Erythroblast (primary cell): Measurements from ENCODE around the gene WIPF1.

ENCODE experiments used
- DNase-seq, 2 experiments: peaks; one replicate each; lab custom pipeline; 2025; lab: John Stamatoyannopoulos, UW
- GATA1 ChIP-seq: IDR thresholded peaks from 2 replicates; pipeline ENCODE4 v1.6.1; 2011; ENCODE audit warnings: low read depth, mild to moderate bottlenecking, control low read depth, low read length, moderate library complexity
- POLR2A ChIP-seq: IDR thresholded peaks from 2 replicates; pipeline ENCODE4 v1.6.1; 2011; ENCODE audit warnings: mild to moderate bottlenecking, low read length

The WIPF1 gene

DNA sequence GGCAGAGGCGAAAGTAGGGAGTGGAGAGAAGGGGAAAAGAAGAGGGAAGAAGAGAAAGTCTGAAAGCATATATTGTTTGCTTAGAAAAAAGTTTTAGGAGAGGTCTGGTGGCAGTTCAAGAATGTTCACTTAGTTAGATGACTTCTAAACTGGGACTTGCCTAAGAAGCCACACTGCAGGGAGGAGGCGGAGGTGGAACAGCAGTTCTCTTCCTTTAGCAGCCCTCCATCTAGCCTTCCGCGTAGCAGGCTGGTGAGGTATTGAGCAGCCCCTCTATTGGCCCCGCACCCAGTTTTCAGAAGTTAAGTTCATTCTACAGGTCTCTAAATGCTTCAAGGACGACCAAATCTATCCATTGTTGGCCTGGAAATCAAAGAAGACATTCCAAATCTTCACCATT is 31.9 kb upstream of the WIPF1 start:
- DNase-seq, result no peak
- TF ChIP-seq POLR2A (no peak), GATA1 (no peak)

DNA sequence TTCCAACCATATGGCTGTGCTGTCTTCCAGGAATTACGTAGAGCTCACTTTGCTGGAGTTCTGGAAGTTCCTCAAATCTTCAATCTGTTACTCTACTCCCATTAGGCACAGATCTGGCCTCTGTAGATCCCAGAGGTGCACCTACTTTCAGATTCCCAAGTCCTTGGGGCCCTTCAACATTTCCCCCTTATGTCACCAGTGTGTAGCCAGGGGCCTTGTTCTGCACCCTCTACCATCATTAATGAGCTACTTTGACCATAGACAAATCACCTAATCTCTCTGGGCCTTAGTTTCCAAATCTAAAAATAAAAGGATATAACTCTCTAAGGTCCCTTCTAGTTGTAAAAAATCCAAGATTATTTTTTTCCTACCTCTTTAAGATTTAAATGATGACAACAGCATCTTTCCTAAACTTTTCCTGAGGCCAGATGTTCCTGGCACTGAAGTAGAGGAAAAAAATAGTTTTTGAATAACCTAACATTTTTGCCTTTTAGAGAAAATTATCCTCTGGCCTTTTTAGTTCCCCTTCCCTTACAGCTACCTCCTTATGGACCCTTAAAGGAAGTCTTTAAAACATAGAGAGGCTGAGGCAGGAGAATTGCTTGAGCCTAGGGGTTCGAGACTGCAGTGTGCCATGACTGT is 31.0 kb upstream of the WIPF1 start:
- no peak for TF ChIP-seq POLR2A
- no peak for TF ChIP-seq GATA1
- DNase-seq, result no peak

DNA sequence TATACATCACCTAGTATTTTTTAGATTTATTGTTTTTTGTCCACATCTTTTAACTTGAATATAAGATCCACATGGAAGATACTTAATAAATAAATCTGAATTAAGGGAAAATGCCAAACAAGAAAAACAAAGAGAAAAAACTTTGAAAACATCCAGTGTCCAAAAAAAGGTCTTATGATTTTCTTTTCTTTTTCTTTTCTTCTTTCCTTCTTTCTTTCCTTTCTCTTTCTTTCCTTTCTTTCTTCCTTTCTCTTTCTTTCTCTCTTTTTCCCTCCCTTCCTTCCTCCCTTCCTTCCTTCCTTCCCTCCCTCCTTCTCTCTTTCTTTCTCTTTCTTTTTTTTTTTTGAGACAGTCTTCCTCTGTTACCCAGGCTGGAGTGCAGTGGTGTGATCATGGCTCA is 29.6 kb upstream of the WIPF1 start:
- no peak for TF ChIP-seq POLR2A
- no peak for TF ChIP-seq GATA1

DNA sequence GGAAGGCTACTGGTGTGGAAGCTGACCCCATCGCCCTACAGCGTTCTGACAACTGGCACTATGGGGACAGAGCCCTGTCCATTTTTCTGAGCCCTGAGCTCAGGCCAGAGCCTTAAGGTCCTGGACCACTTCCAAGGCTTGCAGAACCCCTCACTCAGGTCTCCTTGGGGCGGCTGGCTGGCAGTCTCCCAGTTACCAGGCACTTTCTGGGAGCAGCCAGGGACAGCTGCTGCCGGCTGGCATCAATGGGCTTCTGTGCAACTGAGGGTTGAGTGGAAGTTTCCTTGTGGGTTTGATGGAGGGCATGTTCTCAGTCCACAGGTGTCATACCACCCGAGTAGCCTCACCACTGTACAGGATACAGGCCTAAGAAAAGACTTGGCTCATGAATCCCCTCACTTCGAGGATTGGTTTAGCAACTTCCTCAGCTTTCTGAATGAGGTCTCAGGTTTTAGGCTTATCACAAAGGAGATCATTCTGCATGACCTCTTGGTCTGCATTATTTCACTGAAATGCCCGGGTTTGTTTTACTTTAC is 27.4 kb upstream of the WIPF1 start:
- DNase-seq, result no peak
- no peak for TF ChIP-seq POLR2A
- no peak for TF ChIP-seq GATA1

More for the DNA sequence above, 29.6 kb upstream of the WIPF1 start:
- DNase-seq, result no peak

DNA sequence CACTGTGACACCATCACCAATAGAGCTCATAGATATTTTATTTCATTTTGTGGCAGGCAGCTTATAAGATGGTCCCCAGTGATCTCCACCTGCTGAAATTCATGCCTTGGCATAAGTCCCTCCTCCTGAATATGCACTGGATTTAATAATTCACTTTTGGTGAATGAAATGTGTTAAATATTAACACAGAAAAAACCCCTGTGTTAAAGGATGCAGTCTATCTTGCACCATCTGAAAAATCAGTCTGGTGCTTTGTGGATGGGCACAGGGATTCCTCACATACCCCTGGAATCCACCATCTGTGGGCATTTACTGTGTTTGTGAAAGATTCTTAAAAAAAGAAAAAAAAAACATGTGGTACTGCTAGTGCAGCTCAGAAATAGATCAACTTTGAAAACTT is 26.1 kb upstream of the WIPF1 start:
- TF ChIP-seq GATA1, result no peak
- no peak for TF ChIP-seq POLR2A
- DNase-seq, result no peak

DNA sequence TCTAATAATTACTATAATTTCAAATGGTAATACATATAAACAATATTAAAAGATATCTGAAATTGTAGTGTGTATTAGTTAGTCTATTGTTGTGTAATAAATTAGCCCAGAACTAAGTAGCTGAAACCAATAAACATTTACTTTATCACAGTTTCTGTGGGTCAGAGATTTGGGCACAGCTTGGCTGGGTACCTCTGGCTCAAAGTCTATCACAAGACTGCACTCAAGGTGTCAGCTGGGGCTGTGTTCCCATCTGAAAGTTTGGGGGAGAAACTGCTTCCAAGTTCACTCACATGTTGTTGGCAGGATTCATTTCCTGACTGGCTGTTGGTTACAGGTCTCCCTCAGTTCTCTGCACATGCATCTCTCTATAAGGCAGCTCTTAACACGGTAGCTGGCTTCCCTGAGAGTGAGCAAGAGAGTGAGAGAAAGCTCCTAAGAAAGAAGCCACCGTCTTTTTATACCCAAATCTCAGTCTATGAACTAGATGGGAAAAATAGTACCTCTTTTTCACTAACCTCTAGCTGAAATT is 25.6 kb upstream of the WIPF1 start:
- no peak for DNase-seq
- TF ChIP-seq GATA1 (no peak), POLR2A (no peak)

DNA sequence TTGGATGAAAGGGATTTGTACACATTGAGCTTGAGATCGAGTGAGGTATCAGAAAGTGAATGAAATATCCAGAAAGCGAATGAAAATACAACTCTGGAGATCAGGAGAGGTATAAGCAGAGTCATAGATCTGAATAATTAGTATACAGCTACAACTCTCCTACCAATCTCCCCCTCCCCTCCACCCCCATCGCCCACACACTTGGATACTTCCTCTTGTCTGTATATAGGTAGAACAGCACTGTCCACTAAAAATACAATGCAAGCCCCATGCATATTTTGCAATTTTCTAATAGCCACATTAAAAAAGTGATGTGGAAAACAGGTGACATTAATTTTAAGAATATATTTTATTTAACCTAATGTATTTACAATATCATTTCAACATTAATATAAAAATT is 23.7 kb upstream of the WIPF1 start:
- TF ChIP-seq GATA1 (no peak), POLR2A (no peak)

GRCh38 chr2:174618179-174618578 is 20.6 kb upstream of the WIPF1 start:
- no peak for TF ChIP-seq GATA1
- no peak for TF ChIP-seq POLR2A
- DNase-seq, result no peak

More for the DNA sequence above, 23.7 kb upstream of the WIPF1 start:
- no peak for DNase-seq

DNA sequence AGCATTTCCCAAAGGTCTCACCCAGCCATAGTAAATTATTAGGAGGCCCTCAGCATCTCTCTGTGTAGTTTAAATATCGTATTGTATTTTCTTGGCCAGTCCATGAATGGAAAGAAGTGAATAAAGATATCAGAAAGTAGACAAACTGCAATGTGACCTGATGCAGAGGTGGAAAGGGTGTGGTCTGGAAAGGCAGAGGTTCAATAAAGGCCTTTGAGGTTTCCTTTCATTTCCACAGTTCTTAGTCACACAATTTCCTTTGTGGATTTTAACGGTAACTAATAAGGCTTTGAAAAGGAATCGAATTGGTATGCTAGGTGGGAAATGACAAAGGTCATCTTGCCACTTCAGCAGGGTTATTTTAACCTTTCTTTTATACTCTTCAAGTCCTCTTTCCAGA is 20.1 kb upstream of the WIPF1 start:
- no peak for DNase-seq
- no peak for TF ChIP-seq POLR2A

DNA sequence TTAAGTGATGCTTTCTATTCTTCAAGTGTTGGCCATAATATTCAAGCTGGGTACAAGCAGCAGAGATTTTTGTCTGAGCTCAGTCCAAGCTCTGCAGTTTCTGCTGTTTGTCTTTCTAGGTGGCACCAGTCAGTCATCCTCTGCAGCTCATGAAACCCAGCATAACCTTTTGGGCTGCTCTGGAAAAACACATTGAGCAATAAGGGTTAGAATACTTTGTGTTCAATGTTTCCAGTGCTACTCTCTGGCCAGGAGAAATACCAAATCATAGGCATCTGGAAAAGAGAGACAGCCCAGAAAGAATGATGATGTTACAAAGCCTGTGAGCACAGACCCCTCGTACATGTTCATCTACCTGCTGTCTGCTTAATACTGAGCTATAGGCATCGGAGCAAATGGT is 19.5 kb upstream of the WIPF1 start:
- no peak for DNase-seq
- TF ChIP-seq POLR2A (no peak), GATA1 (no peak)

DNA sequence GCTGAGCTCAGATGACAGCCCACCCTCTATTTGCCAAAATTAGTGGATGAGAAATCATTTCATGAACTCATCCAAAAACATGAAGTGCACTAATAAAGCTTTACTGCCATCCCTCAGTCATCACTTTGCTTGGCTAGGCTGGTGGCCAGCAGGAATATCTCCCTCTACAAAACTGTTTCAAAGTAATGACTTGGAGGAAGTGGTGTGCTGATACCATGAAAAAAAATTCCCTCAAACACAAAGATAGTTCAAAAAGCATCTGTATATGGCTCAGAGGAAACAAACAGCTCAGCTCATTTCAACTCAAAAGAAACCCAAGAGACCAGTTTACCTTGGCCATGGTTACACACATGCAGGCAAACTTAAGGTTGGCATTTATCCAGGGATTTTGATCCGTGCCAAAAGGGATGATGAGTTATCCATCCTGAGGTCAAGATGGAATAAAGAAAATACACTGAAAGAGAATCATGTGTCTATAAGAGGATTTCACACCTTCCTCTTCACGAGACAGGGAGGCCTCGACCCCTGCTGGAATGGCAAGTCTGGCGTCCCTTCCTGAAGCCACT is 18.4 kb upstream of the WIPF1 start:
- DNase-seq, result no peak
- no peak for TF ChIP-seq GATA1
- TF ChIP-seq POLR2A, result no peak

DNA sequence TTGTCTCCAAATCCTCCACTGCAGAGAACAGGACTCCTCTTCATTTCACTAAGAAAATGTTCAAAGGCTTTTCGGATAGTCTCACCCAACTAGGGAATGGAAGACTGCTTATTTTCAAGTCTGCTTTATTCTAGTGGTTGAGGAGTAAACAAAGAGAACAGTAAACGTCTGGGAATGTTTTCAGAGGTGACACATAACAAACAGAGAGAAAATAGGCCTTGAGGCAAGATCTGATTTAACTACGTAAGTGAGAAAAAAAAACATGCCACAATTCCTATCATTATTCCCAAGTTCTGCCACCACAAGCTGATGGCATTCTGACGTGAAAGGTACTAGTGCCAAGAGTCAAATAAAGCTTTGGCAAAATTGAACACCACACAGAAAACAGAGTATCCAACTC is 16.7 kb upstream of the WIPF1 start:
- no peak for DNase-seq
- TF ChIP-seq GATA1, result no peak
- TF ChIP-seq POLR2A, result no peak

DNA sequence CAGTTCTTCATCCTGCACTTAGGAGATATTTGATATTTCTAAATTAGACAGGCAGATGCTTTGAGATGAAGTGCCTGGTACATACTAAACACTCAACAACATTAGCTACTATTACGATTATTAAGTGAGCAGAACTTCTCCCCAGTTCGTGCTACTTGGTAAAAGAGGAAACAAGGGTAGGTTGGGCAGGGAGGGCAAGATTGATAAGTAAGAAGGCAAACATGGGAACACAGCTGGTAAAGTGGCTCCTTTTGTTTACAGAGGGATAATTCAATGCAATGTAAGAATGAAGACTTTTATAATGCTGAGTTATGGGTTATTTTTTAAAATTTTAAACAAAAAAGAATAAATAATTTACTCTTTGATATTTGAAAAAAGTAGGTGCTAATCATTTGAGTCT is 15.9 kb upstream of the WIPF1 start:
- TF ChIP-seq POLR2A (no peak), GATA1 (no peak)
- DNase-seq, result no peak

GRCh38 chr2:174612970-174613369 is 15.4 kb upstream of the WIPF1 start:
- no peak for DNase-seq
- TF ChIP-seq GATA1, result no peak

- DNase-seq, result no peak
Observed at GRCh38 chr2:174611854-174612253, 14.2 kb upstream of the WIPF1 start.

More at GRCh38 chr2:174611854-174612253, 14.2 kb upstream of the WIPF1 start:
- TF ChIP-seq GATA1 (no peak), POLR2A (no peak)
